ENCODE measurements around the gene CAMK2D.
"Not testable (repeated sequence)": the region's sequence is repeated elsewhere in the genome, so short reads cannot be mapped to it uniquely, and the experiment has no call there.

CAMK2D gene

GRCh38 chr4:113764720-113765264, 3.3 kb upstream of the CAMK2D start:
- H3K27ac ChIP-seq (ENCODE audit: poor library complexity, severe bottlenecking), result no peak overlapping the region
- TF ChIP-seq CTCF (IDR thresholded peaks at IDR 0.05; ENCODE audit: poor library complexity, severe bottlenecking), result no peak
- no peaks in the 10 kb centered on the region for H3K9me3 ChIP-seq (ENCODE audit: severe bottlenecking)
- DNase-seq (ENCODE audit: low spot score) (no peak), ATAC-seq (ENCODE audit: low read depth) (no peak)
- H3K4me3 ChIP-seq (ENCODE audit: severe bottlenecking), result no peak overlapping the region
- H3K27me3 ChIP-seq (ENCODE audit: insufficient read depth, poor library complexity, severe bottlenecking), result no peaks in the 10 kb centered on the region
- no peaks in the 10 kb centered on the region for H3K36me3 ChIP-seq (ENCODE audit: low read depth)
- H3K4me1 ChIP-seq (ENCODE audit: insufficient read depth, poor library complexity, severe bottlenecking), result peaks cover 5% of the 10 kb centered on the region

GRCh38 chr4:113763923-113764322, 2.4 kb upstream of the CAMK2D start:
- not testable (repeated sequence) for H3K27me3 ChIP-seq (ENCODE audit: insufficient read depth, poor library complexity, severe bottlenecking); DNase-seq (ENCODE audit: low spot score); H3K4me3 ChIP-seq (ENCODE audit: severe bottlenecking); H3K9me3 ChIP-seq (ENCODE audit: severe bottlenecking); ATAC-seq (ENCODE audit: low read depth); H3K36me3 ChIP-seq (ENCODE audit: low read depth); H3K27ac ChIP-seq (ENCODE audit: poor library complexity, severe bottlenecking); H3K4me1 ChIP-seq (ENCODE audit: insufficient read depth, poor library complexity, severe bottlenecking)

GRCh38 chr4:113763029-113763285, 1.4 kb upstream of the CAMK2D start:
- Histone ChIP-seq H3K27me3 (ENCODE audit: insufficient read depth, poor library complexity, severe bottlenecking) (no peaks in the 10 kb centered on the region), H3K4me1 (ENCODE audit: insufficient read depth, poor library complexity, severe bottlenecking) (peaks cover 19% of the 10 kb centered on the region), H3K27ac (ENCODE audit: poor library complexity, severe bottlenecking) (peak overlapping the region; percentile 95), H3K36me3 (ENCODE audit: low read depth) (no peaks in the 10 kb centered on the region), H3K4me3 (ENCODE audit: severe bottlenecking) (peak overlapping the region; percentile 53), H3K9me3 (ENCODE audit: severe bottlenecking) (no peaks in the 10 kb centered on the region)
- DNase-seq (ENCODE audit: low spot score), result no peak
- ATAC-seq (ENCODE audit: low read depth), result no peak
- no peak for TF ChIP-seq CTCF (IDR thresholded peaks at IDR 0.05; ENCODE audit: poor library complexity, severe bottlenecking)

- peaks cover 23% of the 10 kb centered on the region for H3K4me1 ChIP-seq (ENCODE audit: insufficient read depth, poor library complexity, severe bottlenecking)
- TF ChIP-seq CTCF (IDR thresholded peaks at IDR 0.05; ENCODE audit: poor library complexity, severe bottlenecking), result no peak
- H3K4me3 ChIP-seq (ENCODE audit: severe bottlenecking), result peak overlapping the region; percentile 53
- peak overlapping the region; percentile 95 for H3K27ac ChIP-seq (ENCODE audit: poor library complexity, severe bottlenecking)
- ATAC-seq (ENCODE audit: low read depth) (peak; percentile 60), DNase-seq (ENCODE audit: low spot score) (peak; percentile 98)
- no peaks in the 10 kb centered on the region for H3K27me3 ChIP-seq (ENCODE audit: insufficient read depth, poor library complexity, severe bottlenecking)
- H3K9me3 ChIP-seq (ENCODE audit: severe bottlenecking), result no peaks in the 10 kb centered on the region
- H3K36me3 ChIP-seq (ENCODE audit: low read depth), result no peaks in the 10 kb centered on the region
Observed at GRCh38 chr4:113762186-113763028, 869 bp upstream of the CAMK2D start.

GRCh38 chr4:113760795-113761619, 531 bp downstream of the CAMK2D start:
- Histone ChIP-seq H3K4me3 (ENCODE audit: severe bottlenecking) (peak overlapping the region; percentile 53), H3K36me3 (ENCODE audit: low read depth) (no peaks in the 10 kb centered on the region), H3K27me3 (ENCODE audit: insufficient read depth, poor library complexity, severe bottlenecking) (no peaks in the 10 kb centered on the region), H3K9me3 (ENCODE audit: severe bottlenecking) (no peaks in the 10 kb centered on the region), H3K27ac (ENCODE audit: poor library complexity, severe bottlenecking) (peak overlapping the region; percentile 95), H3K4me1 (ENCODE audit: insufficient read depth, poor library complexity, severe bottlenecking) (peaks cover 30% of the 10 kb centered on the region)
- ATAC-seq (ENCODE audit: low read depth), result peak; percentile 52
- peak; percentile 76 for DNase-seq (ENCODE audit: low spot score)
- no peak for TF ChIP-seq CTCF (IDR thresholded peaks at IDR 0.05; ENCODE audit: poor library complexity, severe bottlenecking)

All from RWPE2 (cell line).